A673 (cell line): ENCODE measurements around the gene NAA38. TPM values are rescaled to one million over a fixed set of nuclear protein-coding genes. Genes with fewer than 3 reads are reported as not detected.

ENCODE experiments used
- BruUV-seq: library from RNA; stranded (reverse); fragments of 400-500 nt; replicated peaks from 2 replicates; lab custom pipeline; 2021; lab: Mats Ljungman, UMichigan
- CTCF ChIA-PET: fragments of 300-600 bp; sonication (Branson Sonifier 250); formaldehyde crosslinking; loops from one replicate; lab custom pipeline; 2022; ENCODE audit warnings: antibody characterized with exemption; lab: Charles Lee
- POLR2A ChIA-PET: fragments of 300-600 bp; sonication (Branson Sonifier 250); formaldehyde crosslinking; loops from one replicate; lab custom pipeline; 2022; ENCODE audit warnings: antibody characterized with exemption; ENCODE audit not compliant: low non-redundant PET; lab: Charles Lee
- DNase-seq: peaks from one replicate; pipeline ENCODE4 v3.0.0-alpha.2; 2015; ENCODE audit warnings: low spot score
- H3K27ac ChIP-seq: fragments of 200-600 bp; sonication (generic); 2 replicates; pipeline ENCODE4 v1.5.1; 2016; ENCODE audit warnings: mixed run types, low read depth, mild to moderate bottlenecking, mixed read lengths, antibody characterized with exemption, low read length; ENCODE audit not compliant: poor library complexity, severe bottlenecking
- H3K27me3 ChIP-seq: fragments of 200-600 bp; sonication (generic); replicated peaks from 2 replicates; pipeline ENCODE4 v1.6.1; 2017; ENCODE audit warnings: mixed run types, low read depth, mild to moderate bottlenecking, mixed read lengths, antibody characterized with exemption, low read length; ENCODE audit not compliant: insufficient read depth, poor library complexity
- H3K36me3 ChIP-seq: fragments of 200-600 bp; sonication (generic); 2 replicates; pipeline ENCODE4 v1.6.1; 2016; ENCODE audit warnings: mixed run types, mild to moderate bottlenecking, mixed read lengths, antibody characterized with exemption, low read length; ENCODE audit not compliant: insufficient read depth, poor library complexity, severe bottlenecking
- H3K4me1 ChIP-seq: fragments of 200-600 bp; sonication (generic); 2 replicates; pipeline ENCODE4 v1.6.1; 2017; ENCODE audit warnings: mixed run types, mild to moderate bottlenecking, mixed read lengths, antibody characterized with exemption, low read length; ENCODE audit not compliant: insufficient read depth, poor library complexity, severe bottlenecking
- H3K4me3 ChIP-seq: fragments of 200-600 bp; sonication (generic); 2 replicates; pipeline ENCODE4 v1.5.1; 2016; ENCODE audit warnings: low read depth, mixed run types, mild to moderate bottlenecking, mixed read lengths, low read length; ENCODE audit not compliant: poor library complexity, severe bottlenecking
- H3K9me3 ChIP-seq: fragments of 200-600 bp; sonication (generic); 2 replicates; pipeline ENCODE4 v1.6.1; 2016; ENCODE audit warnings: mixed run types, low read depth, mild to moderate bottlenecking, mixed read lengths, antibody characterized with exemption, low read length; ENCODE audit not compliant: poor library complexity, severe bottlenecking
- EZH2 ChIP-seq: fragments of 200-600 bp; sonication (generic); IDR thresholded peaks from 2 replicates; pipeline ENCODE4 v1.6.1; 2017; ENCODE audit warnings: borderline replicate concordance, low read depth, mild to moderate bottlenecking, mixed read lengths, antibody characterized with exemption, low read length; ENCODE audit not compliant: poor library complexity, severe bottlenecking
- intact Hi-C: fragments of 100-400 bp; cut with micrococcal nuclease; formaldehyde crosslinking; loops from one replicate; pipeline ENCODE4 v1.10.0; 2022; ENCODE audit not compliant: unreplicated experiment
- total RNA-seq: library from RNA; stranded (reverse); gene quantifications from 2 replicates; pipeline ENCODE4 v1.2.3, GENCODE V29; 2021
- TF ChIP-seq, protein P1 (sequence below): fragments of 300-800, 200-600 bp; sonication (generic); conservative IDR thresholded peaks from 2 replicates; pipeline ENCODE4 v1.5.1; 2017; ENCODE audit warnings: low read depth, mild to moderate bottlenecking, antibody characterized with exemption, low read length, moderate library complexity, mixed read lengths

NAA38 gene
- total RNA-seq, 1 experiment from 2014 or later = 64.3 TPM

- Histone ChIP-seq H3K4me3 (peak within 1 kb of the TSS; percentile 52), H3K4me1 (peaks cover 30% of the 10 kb centered on the region), H3K9me3 (no peaks in the 10 kb centered on the region), H3K36me3 (peaks cover 39% of the 10 kb centered on the region), H3K27ac (peak within 1 kb of the TSS; percentile 94), H3K27me3 (no peaks in the 10 kb centered on the region)
- intact Hi-C loops = loop anchor here (5.0 kb wide), 3 partner anchors 44 to 334 kb away; partner anchors contain the start of genes CNTROB, MPDU1 and TRAPPC1
- DNase-seq = peak; percentile 10
- no TSS peak for BruUV-seq
- CTCF ChIA-PET = no interaction called here
- TF ChIP-seq, protein P1, sequence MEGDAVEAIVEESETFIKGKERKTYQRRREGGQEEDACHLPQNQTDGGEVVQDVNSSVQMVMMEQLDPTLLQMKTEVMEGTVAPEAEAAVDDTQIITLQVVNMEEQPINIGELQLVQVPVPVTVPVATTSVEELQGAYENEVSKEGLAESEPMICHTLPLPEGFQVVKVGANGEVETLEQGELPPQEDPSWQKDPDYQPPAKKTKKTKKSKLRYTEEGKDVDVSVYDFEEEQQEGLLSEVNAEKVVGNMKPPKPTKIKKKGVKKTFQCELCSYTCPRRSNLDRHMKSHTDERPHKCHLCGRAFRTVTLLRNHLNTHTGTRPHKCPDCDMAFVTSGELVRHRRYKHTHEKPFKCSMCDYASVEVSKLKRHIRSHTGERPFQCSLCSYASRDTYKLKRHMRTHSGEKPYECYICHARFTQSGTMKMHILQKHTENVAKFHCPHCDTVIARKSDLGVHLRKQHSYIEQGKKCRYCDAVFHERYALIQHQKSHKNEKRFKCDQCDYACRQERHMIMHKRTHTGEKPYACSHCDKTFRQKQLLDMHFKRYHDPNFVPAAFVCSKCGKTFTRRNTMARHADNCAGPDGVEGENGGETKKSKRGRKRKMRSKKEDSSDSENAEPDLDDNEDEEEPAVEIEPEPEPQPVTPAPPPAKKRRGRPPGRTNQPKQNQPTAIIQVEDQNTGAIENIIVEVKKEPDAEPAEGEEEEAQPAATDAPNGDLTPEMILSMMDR = no peak
- TF ChIP-seq EZH2 = no peak
- POLR2A ChIA-PET = no interaction called here
Measured at GRCh38 chr17:7888184-7888920, 31.0 kb upstream of the NAA38 start, which contains the start of gene CHD3. TSS of gene CHD3 (plus strand) at chr17:7888789. CDS start at chr17:7889001, 212 bp downstream.

DNA sequence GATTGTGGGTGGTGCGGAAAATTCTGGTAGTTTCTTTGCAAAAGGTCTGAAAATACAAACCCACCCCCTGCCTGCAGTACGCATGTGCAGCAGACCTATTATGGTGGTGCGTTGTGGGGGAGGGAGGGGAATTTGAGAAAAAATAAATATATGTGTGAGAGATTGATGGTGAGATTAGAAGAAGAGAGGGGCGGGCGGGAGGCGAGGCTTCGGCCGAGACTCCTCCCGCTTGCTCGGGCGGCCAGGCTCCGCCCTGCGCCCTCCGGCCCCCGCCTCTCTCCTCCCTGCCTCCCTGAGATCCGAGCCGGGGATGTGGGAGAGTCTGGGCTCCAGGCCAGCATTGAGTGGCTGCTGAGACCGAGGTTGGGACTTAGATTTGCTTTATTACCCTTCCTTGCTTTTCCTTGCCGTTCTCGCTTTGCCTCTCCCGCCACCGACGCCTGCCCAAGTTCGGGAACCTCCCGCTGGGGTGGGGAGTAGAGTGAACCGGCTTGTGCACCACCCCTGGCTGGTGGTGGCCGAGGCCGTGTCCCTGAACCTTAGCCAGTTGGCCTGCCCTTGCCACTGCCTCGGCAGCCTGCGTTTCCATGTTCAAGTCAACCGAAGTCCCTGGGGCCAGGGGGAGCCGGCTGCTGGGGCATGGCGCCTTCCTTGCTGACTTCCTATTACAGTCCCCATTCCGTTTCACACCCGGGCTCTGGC, 30.3 kb upstream of the NAA38 start:
- CTCF ChIA-PET = no interaction called here
- peaks cover 37% of the 10 kb centered on the region for H3K4me1 ChIP-seq
- no TSS peak for BruUV-seq
- POLR2A ChIA-PET = no interaction called here
- peak; percentile 99 for DNase-seq
- H3K27me3 ChIP-seq = no peaks in the 10 kb centered on the region
- intact Hi-C loops = loop anchor here (5.0 kb wide), 3 partner anchors 45 to 335 kb away; partner anchors contain the start of genes CNTROB, MPDU1 and TRAPPC1
- peaks cover 32% of the 10 kb centered on the region for H3K36me3 ChIP-seq
- H3K9me3 ChIP-seq = no peaks in the 10 kb centered on the region
- TF ChIP-seq, protein P1 = no peak
- no peak for TF ChIP-seq EZH2
- H3K4me3 ChIP-seq = peak overlapping the region; percentile 87
- peak overlapping the region; percentile 96 for H3K27ac ChIP-seq

DNA sequence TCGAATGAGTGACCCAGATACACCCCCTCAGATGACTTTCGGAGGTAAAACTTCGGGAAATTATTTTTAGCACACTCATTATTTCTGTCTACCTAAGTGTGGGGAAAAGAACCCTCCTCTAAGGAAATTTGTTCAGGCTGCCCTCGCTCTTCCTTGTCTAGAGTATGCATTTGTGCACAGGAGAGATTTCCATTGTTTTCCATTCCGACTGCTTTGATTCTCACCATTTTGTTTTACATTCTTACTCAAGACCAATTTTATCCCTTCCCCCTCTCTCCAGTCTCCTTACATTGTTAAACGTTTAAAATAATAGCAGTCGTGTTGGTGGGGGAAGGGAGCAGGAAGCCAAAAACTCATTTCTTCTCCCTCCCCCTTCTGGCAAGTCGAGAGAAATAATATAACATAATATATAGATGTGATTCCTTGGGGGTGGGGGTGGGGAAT, 29.7 kb upstream of the NAA38 start:
- Histone ChIP-seq H3K9me3 (no peaks in the 10 kb centered on the region), H3K27ac (peak overlapping the region; percentile 96), H3K36me3 (peaks cover 26% of the 10 kb centered on the region), H3K4me1 (peaks cover 42% of the 10 kb centered on the region), H3K27me3 (no peaks in the 10 kb centered on the region), H3K4me3 (peak overlapping the region; percentile 87)
- POLR2A ChIA-PET = no interaction called here
- TF ChIP-seq, protein P1 = 0 out of 2 replicates have a peak, but pooled peaks have one; percentile 19
- TF ChIP-seq EZH2 = no peak
- CTCF ChIA-PET = no interaction called here
- BruUV-seq = TSS peak; percentile 71
- intact Hi-C loops = loop anchor here (5.0 kb wide), 3 partner anchors 45 to 335 kb away; partner anchors contain the start of genes CNTROB, MPDU1 and TRAPPC1
- no peak for DNase-seq
